Measurements from ENCODE around the gene FAT1. TPM values are rescaled to one million over a fixed set of nuclear protein-coding genes. Genes with fewer than 3 reads are reported as not detected.

The FAT1 gene
- under 1 TPM; 0.07 to 0.20 TPM for total RNA-seq

GRCh38 chr4:186723292-186724057 is at the start of gene FAT1:
Gene FAT1 (minus strand): TSS chr4:186723856. CDS start chr4:186709827, 14,029 bp downstream.

DNA sequence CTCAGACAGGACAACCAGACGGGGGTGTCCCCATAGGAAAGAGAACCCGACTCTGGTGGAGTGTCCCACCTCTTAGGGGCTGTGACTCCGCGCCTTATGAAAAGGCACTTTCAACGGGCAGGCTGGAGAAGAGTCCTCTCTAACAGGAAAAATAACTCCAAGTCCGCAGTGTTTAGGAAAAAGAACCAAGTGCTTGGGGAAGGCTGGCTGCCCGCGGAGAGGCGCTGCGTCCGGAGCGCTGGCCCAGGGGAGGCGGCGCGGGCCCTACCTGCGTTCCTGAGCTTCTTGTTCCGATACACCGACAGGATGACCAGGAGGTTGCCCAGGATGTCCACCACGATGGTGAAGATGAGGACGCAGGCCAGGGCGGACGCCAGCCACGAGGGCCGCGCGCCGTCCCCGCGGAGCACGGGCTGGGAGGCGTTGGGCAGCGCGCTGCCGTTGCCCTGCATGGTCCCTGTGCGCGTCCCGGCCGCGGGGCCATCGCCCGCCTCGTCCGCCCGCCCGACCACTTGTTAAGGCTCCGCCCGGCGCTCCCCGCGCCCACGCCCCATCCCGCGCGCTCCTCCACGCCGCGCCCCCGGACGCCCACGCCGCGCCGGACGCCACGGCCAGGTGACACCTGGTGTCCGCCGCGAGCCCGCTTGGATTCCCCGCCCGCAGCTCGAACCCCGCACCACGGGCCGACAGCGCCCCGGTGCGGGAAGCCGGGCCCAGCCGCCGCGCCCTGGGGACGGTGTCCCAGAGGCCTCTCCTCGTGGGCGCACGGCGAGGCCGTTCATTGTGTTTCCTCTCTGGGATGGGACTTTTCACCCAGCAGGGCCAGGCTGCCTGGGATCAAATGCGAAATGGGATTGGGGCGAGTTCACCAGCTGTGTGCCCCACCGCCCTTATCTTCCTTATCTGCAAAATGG is 168.5 kb downstream of the FAT1 start, which contains the start of gene MTNR1A:
MTNR1A (minus strand) TSS at position 654 of the 914 bp plus-strand sequence; CDS start at position 452, 202 bp downstream.

Other genes starting within 250 kb of the FAT1 start
- gene MTNR1A, start 168.3 kb downstream of the FAT1 start, total RNA-seq: not detected

Measured in activated naive CD4-positive, alpha-beta T cell treated with anti-CD3 and anti-CD28 coated beads, Interleukin-2, amount 10 ng/mL, durations not matched to agents 5 hours and 36 hours (primary cell).